HG03095 (cell line): ENCODE data around the gene ROR1.
A peak's percentile ranks its signal among the peaks of the same experiment; 100 is the strongest.

Source experiments
- ATAC-seq: cut with Tn5 transposase; IDR thresholded peaks from one replicate; pipeline ENCODE4 v1.9.1; 2021; ENCODE audit warnings: moderate library complexity; ENCODE audit not compliant: unreplicated experiment

The ROR1 gene

GRCh38 chr1:63878932-63879331 lies 105.1 kb downstream of the ROR1 start:
- no peak for ATAC-seq

- ATAC-seq = no peak
These were observed 107.2 kb downstream of the ROR1 start for GRCh38 chr1:63880958-63881576.

DNA sequence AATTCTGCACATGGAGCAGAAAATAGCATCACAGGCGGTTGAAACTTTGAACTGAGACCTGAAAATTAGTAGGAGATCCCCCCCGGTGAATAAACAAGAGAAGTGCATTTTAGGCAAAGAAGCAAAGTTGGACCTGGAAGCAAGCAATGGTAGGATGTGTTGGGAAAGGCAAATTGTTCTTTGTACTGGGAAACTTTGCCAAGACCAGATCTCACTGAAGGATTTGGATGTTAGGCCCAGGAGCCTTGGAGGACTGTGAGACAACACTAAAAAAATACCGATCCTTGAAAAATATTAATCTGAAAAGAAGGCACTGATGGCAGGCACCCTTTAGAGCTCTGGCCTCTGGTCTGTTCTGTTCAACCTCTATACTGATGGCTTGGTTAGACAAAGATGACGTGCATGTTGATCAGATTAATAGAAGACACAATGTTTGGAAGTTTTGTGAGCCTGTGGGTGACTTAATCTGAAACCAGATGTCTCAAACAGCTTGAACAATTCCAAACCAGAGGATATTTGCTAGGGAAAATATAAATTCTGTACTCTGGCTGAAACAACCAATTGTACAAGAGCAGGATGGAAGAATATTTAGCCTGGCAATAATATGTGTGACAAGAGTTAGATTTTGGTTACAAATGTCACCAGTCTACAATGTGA lies 108.4 kb downstream of the ROR1 start:
- no peak for ATAC-seq

DNA sequence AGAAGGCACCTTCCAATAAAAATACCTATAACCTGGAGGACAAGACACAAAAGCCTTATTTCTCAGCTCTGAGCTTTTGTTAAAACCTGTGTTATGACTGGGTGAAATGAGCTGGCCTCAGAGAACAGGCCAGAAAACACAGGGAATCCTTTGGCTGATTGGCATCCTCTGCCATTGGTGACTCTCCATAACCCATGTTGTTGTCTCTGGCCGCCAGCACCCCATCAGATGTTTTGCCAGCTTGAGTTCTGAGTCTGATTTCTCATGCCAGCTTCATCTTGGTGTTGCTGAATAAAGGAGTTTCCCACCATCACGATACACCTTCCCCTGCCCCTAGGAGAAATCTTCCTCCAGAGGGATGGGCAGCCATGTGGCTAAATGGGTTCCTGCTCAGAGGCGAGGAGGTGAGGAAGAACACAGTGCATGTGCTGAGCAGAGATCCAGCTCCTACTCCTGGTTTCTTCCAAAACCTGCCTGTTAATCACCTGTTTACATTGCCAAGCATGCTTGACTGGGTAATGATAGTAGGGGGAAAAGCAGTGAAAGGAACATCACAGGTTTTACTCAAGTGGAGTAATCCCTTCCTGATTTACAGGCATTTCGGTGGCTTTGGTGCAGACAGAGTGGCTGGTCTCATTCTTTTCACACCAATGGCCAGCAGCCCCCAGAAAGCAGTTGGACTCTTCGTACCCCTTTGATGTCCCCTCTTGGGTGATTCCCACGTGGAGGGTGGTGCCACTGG lies 109.8 kb downstream of the ROR1 start:
- ATAC-seq = no peak

GRCh38 chr1:63884486-63884885 lies 110.7 kb downstream of the ROR1 start:
- no peak for ATAC-seq

GRCh38 chr1:63885899-63886298 lies 112.1 kb downstream of the ROR1 start:
- no peak for ATAC-seq

- no peak for ATAC-seq
These were observed 112.5 kb downstream of the ROR1 start for GRCh38 chr1:63886340-63886739.

DNA sequence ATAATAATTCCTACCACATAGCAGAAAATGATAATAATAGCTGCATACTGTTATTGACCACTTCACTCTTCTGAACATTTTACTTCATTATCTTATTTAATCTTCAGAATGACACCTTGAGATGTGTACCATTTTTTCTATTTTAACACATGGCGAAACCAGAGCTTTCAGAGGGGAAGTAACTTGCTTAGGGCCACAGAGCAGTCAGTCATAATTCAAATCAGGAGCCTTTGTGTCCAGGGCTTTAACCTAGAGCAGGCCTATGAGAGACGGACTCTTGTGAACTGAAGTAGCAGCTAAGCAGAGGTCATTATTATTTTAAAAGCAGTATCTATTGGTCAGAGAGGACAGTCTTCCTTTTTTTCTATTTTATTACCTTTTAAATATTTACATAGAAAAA lies 114.0 kb downstream of the ROR1 start:
- ATAC-seq = no peak

- ATAC-seq = no peak
These were observed 115.2 kb downstream of the ROR1 start for GRCh38 chr1:63888984-63889383.

GRCh38 chr1:63890468-63890867 lies 116.7 kb downstream of the ROR1 start:
- no peak for ATAC-seq

DNA sequence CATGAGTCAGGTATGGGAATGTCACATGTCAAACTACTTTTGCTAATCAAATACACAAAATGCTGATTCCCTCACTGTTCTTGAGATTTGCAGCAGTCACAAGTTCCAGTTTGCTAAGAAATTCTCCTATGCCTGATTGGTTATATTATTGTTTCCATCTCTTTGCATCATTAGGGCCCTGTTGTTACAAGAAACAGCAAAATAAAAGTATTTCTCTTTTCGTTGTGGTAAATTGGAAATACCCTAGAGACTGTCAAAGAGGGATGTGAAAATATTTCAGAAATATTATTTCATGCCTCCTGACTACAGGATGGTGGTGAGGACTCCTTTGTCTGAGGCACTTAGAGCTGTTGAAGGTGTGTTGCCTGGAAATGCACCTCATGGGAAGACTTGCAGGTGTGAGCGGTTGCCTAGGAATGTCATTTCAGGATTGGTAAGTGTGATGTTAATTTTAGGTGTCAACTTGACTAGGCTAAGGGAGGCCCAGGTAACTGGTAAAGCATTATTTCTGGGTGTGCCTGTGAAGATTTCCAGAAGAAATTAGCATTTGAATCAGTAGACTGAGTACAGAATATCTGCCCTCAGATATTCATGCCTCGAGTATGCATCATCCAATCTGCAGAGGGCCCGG lies 117.4 kb downstream of the ROR1 start:
- ATAC-seq = no peak

DNA sequence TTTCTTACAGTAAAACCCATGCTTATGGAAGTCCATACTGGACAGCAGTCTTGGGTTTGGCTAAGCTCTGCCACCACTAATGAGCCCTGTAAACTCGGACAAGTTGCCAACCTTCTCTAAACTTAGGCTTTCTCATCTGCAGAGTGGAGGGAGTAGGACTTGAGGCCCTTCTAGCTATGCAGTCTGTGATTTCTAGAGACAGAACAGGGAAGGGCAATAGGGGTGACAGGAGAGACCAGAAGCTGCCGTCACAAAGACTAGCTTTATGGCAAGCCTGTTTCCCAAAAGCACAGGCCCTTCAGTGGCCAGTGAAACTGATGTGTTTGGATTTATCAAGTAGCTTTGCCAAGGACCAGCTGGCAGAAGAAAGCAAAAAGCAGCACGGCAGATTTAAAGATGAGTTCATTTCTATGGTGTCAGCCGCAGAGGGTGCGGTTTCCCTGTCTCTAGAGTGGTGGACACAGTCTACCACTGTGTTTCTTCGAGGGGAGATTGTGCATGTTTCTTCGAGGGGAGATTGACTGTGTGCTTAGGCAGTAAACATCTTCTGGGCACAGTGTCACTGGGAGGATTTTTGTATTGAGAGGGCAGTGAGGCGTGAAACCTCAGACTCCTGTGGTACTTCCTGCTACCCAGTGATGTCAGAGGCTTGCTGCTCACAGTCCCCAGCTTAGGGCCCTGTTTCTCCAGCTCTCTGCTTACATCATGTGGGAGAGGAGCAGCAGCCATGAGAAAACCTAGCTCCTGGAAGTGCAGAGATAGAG lies 119.0 kb downstream of the ROR1 start:
- ATAC-seq = peak; percentile 97

DNA sequence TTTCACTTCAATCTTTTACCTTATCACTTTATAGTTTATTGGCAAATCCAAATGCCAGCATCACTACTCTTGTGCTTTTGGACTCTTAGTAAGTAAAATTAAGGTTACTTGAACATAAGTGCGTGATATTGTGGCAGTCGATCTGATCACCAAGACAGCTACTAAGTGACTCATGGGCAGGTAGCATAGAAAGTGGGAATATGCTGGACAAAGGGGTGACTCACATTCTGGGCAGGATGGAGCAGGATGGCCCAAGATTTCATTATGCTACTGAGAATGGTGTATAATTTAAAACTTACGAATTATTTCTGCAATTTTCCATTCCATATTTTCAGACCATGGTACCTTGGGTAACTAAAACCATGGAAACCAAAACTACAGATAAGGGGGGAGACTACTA lies 120.2 kb downstream of the ROR1 start:
- ATAC-seq = no peak

- no peak for ATAC-seq
These were observed 120.9 kb downstream of the ROR1 start for GRCh38 chr1:63894627-63895265.

- ATAC-seq = no peak
These were observed 122.9 kb downstream of the ROR1 start for GRCh38 chr1:63896755-63897154.

- ATAC-seq = no peak
These were observed 124.8 kb downstream of the ROR1 start for GRCh38 chr1:63898428-63899196.

GRCh38 chr1:63901094-63901493 lies 127.3 kb downstream of the ROR1 start:
- no peak for ATAC-seq

- ATAC-seq = no peak
These were observed 129.2 kb downstream of the ROR1 start for GRCh38 chr1:63902844-63903589.

DNA sequence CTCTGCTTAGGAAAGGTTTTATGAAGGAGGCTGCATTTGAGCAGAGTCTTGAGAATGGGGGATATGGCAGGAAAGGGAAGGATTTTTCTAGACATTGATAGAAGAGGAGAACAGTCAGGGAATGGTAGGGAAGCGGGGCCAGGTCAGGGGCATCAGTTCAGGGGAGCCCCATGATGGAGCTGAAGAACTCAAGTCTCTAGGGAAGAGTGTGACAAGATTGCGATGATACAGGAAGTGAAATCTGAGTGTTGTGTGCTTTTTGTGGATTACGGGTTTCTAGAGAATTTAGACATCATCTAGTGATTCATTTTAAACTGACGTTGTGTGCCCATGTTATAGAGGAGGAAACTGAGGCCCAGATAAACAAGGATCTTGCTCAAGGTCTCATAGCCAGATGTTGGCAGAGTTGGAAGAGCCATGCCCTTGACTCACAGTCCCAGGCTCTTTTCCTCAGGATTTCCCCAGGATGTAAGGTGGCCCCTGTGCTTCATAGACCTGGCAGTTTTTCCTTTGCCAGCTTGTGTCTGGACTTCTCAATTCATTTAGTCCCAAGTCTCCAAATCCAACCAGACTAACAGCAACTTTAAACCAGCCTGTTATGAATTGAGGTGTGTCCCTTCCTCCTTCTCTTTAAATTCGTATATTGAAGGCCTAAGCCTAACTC lies 130.3 kb downstream of the ROR1 start:
- no peak for ATAC-seq
